Trophoblast cell (in vitro differentiated cells and primary cell): Measurements from ENCODE around the gene SEMA5A.

ENCODE experiments used
- DNase-seq, 2 donors: peaks; one replicate each; pipeline ENCODE4 v3.0.0-alpha.2; 2016
- H2AFZ ChIP-seq: 2 replicates; pipeline ENCODE4 v1.6.1; 2013; ENCODE audit warnings: low read length, moderate library complexity, mild to moderate bottlenecking; ENCODE audit not compliant: insufficient read depth, poor library complexity
- H2AK5ac ChIP-seq: 2 replicates; pipeline ENCODE4 v1.6.1; 2013; ENCODE audit warnings: mild to moderate bottlenecking, low read length
- H2BK120ac ChIP-seq: 2 replicates; pipeline ENCODE4 v1.6.1; 2013; ENCODE audit warnings: low read length, mild to moderate bottlenecking, moderate library complexity; ENCODE audit not compliant: insufficient read depth, poor library complexity
- H2BK12ac ChIP-seq: 2 replicates; pipeline ENCODE4 v1.6.1; 2013; ENCODE audit warnings: mild to moderate bottlenecking, low read length, moderate library complexity
- H2BK5ac ChIP-seq: 2 replicates; pipeline ENCODE4 v1.6.1; 2013; ENCODE audit warnings: low read length, low read depth, moderate library complexity, mild to moderate bottlenecking; ENCODE audit not compliant: poor library complexity
- H3K14ac ChIP-seq: 2 replicates; pipeline ENCODE4 v1.6.1; 2013; ENCODE audit warnings: mild to moderate bottlenecking, low read length
- H3K18ac ChIP-seq: 2 replicates; pipeline ENCODE4 v1.6.1; 2013; ENCODE audit warnings: mild to moderate bottlenecking, low read length
- H3K23ac ChIP-seq: 2 replicates; pipeline ENCODE4 v1.6.1; 2013; ENCODE audit warnings: low read length
- H3K27ac ChIP-seq: 2 replicates; pipeline ENCODE4 v1.5.1; 2013; ENCODE audit warnings: low read depth, mild to moderate bottlenecking, inconsistent platforms, low read length, moderate library complexity
- H3K27me3 ChIP-seq: 2 replicates; pipeline ENCODE4 v1.6.1; 2013; ENCODE audit warnings: inconsistent platforms, mild to moderate bottlenecking, low read length, moderate library complexity; ENCODE audit not compliant: insufficient read depth
- H3K36me3 ChIP-seq, 2 experiments: 1 replicate in 1 of 2; 2 replicates in 1 of 2; pipeline ENCODE4 v1.6.1; 2013; ENCODE audit warnings: low read length in 2 of 2, mild to moderate bottlenecking in 2 of 2, moderate library complexity in 1 of 2; ENCODE audit not compliant: insufficient read depth in 2 of 2, control insufficient read depth in 1 of 2
- H3K4ac ChIP-seq: 2 replicates; pipeline ENCODE4 v1.6.1; 2013; ENCODE audit warnings: low read depth, mild to moderate bottlenecking, low read length, moderate library complexity
- H3K4me1 ChIP-seq, 2 experiments: 1 replicate in 1 of 2; 2 replicates in 1 of 2; pipeline ENCODE4 v1.6.1; 2013; ENCODE audit warnings: low read length in 2 of 2, mild to moderate bottlenecking in 2 of 2, moderate library complexity in 1 of 2; ENCODE audit not compliant: insufficient read depth in 2 of 2, control insufficient read depth in 1 of 2
- H3K4me2 ChIP-seq: 2 replicates; pipeline ENCODE4 v1.6.1; 2013; ENCODE audit warnings: inconsistent platforms, mild to moderate bottlenecking, low read length, moderate library complexity
- H3K4me3 ChIP-seq: 2 replicates; pipeline ENCODE4 v1.5.1; 2013; ENCODE audit warnings: mild to moderate bottlenecking, low read depth, low read length, inconsistent platforms
- H3K79me1 ChIP-seq: one replicate; pipeline ENCODE4 v1.6.1; 2013; ENCODE audit warnings: low read length
- H3K79me2 ChIP-seq: 2 replicates; pipeline ENCODE4 v1.6.1; 2013; ENCODE audit warnings: low read length, mild to moderate bottlenecking; ENCODE audit not compliant: control insufficient read depth, insufficient read depth, poor library complexity
- H3K9ac ChIP-seq: 2 replicates; pipeline ENCODE4 v1.6.1; 2013; ENCODE audit warnings: mild to moderate bottlenecking, low read length
- H3K9me3 ChIP-seq: 2 replicates; pipeline ENCODE4 v1.6.1; 2013; ENCODE audit warnings: low read depth, mild to moderate bottlenecking, control low read depth, inconsistent platforms, low read length; ENCODE audit not compliant: insufficient read depth
- H4K12ac ChIP-seq: 2 replicates; pipeline ENCODE4 v1.6.1; 2013; ENCODE audit warnings: low read depth, mild to moderate bottlenecking, low read length, moderate library complexity
- H4K8ac ChIP-seq: 2 replicates; pipeline ENCODE4 v1.6.1; 2013; ENCODE audit warnings: low read depth, mild to moderate bottlenecking, low read length, moderate library complexity
- H4K91ac ChIP-seq: one replicate; pipeline ENCODE4 v1.6.1; 2013; ENCODE audit warnings: low read depth, mild to moderate bottlenecking, low read length, moderate library complexity
- WGBS: extraction: QIAGEN DNeasy Blood & Tissue Kit; methylation state at CpG from one replicate; pipeline ENCODE4 v1.1.7; 2013; ENCODE audit warnings: missing lambda C conversion rate; ENCODE audit not compliant: insufficient read length, insufficient coverage; ENCODE audit errors: extremely low coverage; 5-methylcytosine and 5-hydroxymethylcytosine counted together

Gene SEMA5A

GRCh38 chr5:9425710-9426109 is 120.2 kb downstream of the SEMA5A start:
- Histone ChIP-seq H3K9ac (no peak overlapping the region), H3K4me2 (no peak overlapping the region), H3K4ac (no peak overlapping the region), H3K27ac (no peak overlapping the region), H3K36me3 (peaks cover 2 to 17% of the 10 kb centered on the region in 2 experiments), H3K4me1 (peaks cover 0 to 2% of the 10 kb centered on the region in 2 experiments), H3K18ac (no peak overlapping the region), H3K4me3 (no peak overlapping the region), H3K27me3 (no peaks in the 10 kb centered on the region), H3K79me1 (no peaks in the 10 kb centered on the region), H2AK5ac (no peak overlapping the region), H3K23ac (no peak overlapping the region), H3K79me2 (no peaks in the 10 kb centered on the region), H3K9me3 (no peaks in the 10 kb centered on the region), H2AFZ (no peak overlapping the region), H4K8ac (no peak overlapping the region), H2BK5ac (no peak overlapping the region), H2BK12ac (no peak overlapping the region), H3K14ac (no peak overlapping the region), H2BK120ac (no peak overlapping the region), H4K12ac (no peak overlapping the region), H4K91ac (no peak overlapping the region)
- DNase-seq, result no peak

GRCh38 chr5:9423571-9423970 is 122.3 kb downstream of the SEMA5A start:
- WGBS, result no CpG with 5 or more reads among the region's 1 CpG
- Histone ChIP-seq H3K9ac (no peak overlapping the region), H3K79me2 (no peaks in the 10 kb centered on the region), H3K4ac (no peak overlapping the region), H2AK5ac (no peak overlapping the region), H4K8ac (no peak overlapping the region), H3K27me3 (no peaks in the 10 kb centered on the region), H3K4me3 (no peak overlapping the region), H3K4me2 (no peak overlapping the region), H2BK5ac (no peak overlapping the region), H3K14ac (no peak overlapping the region), H2AFZ (no peak overlapping the region), H4K12ac (no peak overlapping the region), H3K23ac (no peak overlapping the region), H3K27ac (no peak overlapping the region), H2BK12ac (no peak overlapping the region), H3K18ac (no peak overlapping the region), H3K4me1 (peaks cover 0 to 2% of the 10 kb centered on the region in 2 experiments), H2BK120ac (no peak overlapping the region), H4K91ac (no peak overlapping the region), H3K79me1 (no peaks in the 10 kb centered on the region), H3K36me3 (peaks cover 5 to 20% of the 10 kb centered on the region in 2 experiments), H3K9me3 (no peaks in the 10 kb centered on the region)
- no peak for DNase-seq

- H2BK120ac ChIP-seq, result no peak overlapping the region
- no peaks in the 10 kb centered on the region for H3K4me1 ChIP-seq
- H3K4me2 ChIP-seq, result no peak overlapping the region
- H3K36me3 ChIP-seq, result peaks cover 5 to 22% of the 10 kb centered on the region in 2 experiments
- no peak overlapping the region for H3K9ac ChIP-seq
- H2AK5ac ChIP-seq, result no peak overlapping the region
- no peak overlapping the region for H4K91ac ChIP-seq
- no peak overlapping the region for H3K18ac ChIP-seq
- no peaks in the 10 kb centered on the region for H3K79me1 ChIP-seq
- H2BK12ac ChIP-seq, result no peak overlapping the region
- no peak for DNase-seq
- H3K23ac ChIP-seq, result no peak overlapping the region
- no peaks in the 10 kb centered on the region for H3K9me3 ChIP-seq
- no peak overlapping the region for H3K14ac ChIP-seq
- H3K27ac ChIP-seq, result no peak overlapping the region
- H3K4me3 ChIP-seq, result no peak overlapping the region
- H2AFZ ChIP-seq, result no peak overlapping the region
- WGBS, result no CpG with 5 or more reads among the region's 2 CpGs
- H4K12ac ChIP-seq, result no peak overlapping the region
- H3K27me3 ChIP-seq, result no peaks in the 10 kb centered on the region
- no peak overlapping the region for H3K4ac ChIP-seq
- H3K79me2 ChIP-seq, result no peaks in the 10 kb centered on the region
- no peak overlapping the region for H4K8ac ChIP-seq
- no peak overlapping the region for H2BK5ac ChIP-seq
Measured at GRCh38 chr5:9421884-9422283, 124.0 kb downstream of the SEMA5A start.

- WGBS, result no CpG with 5 or more reads among the region's 5 CpGs
- peaks cover 6 to 22% of the 10 kb centered on the region in 2 experiments for H3K36me3 ChIP-seq
Measured at GRCh38 chr5:9419794-9420193, 126.1 kb downstream of the SEMA5A start.

More at GRCh38 chr5:9419794-9420193, 126.1 kb downstream of the SEMA5A start:
- Histone ChIP-seq H2AK5ac (no peak overlapping the region), H3K4me3 (no peak overlapping the region), H3K27ac (no peak overlapping the region), H3K18ac (no peak overlapping the region), H4K91ac (no peak overlapping the region), H3K9me3 (no peaks in the 10 kb centered on the region), H3K14ac (no peak overlapping the region), H4K12ac (no peak overlapping the region), H3K79me2 (no peaks in the 10 kb centered on the region), H3K27me3 (no peaks in the 10 kb centered on the region), H2BK120ac (no peak overlapping the region), H3K4me2 (no peak overlapping the region), H3K23ac (no peak overlapping the region), H3K9ac (no peak overlapping the region), H3K79me1 (no peaks in the 10 kb centered on the region), H4K8ac (no peak overlapping the region), H3K4ac (no peak overlapping the region), H2BK12ac (no peak overlapping the region), H2BK5ac (no peak overlapping the region), H3K4me1 (no peaks in the 10 kb centered on the region), H2AFZ (no peak overlapping the region)
- DNase-seq, result no peak
